CD4-positive, alpha-beta memory T cell (primary cell): Measurements from ENCODE around the gene ACOX1. TPM values are rescaled to one million over a fixed set of nuclear protein-coding genes. Genes with fewer than 3 reads are reported as not detected.

Experiments used
- CTCF ChIA-PET: fragments of 350-600 bp; sonication (Branson Sonifier 250); formaldehyde crosslinking; loops from one replicate; lab custom pipeline; 2021; ENCODE audit warnings: inconsistent platforms; ENCODE audit not compliant: partially characterized antibody; lab: Charles Lee
- POLR2A ChIA-PET: fragments of 350-600 bp; sonication (Branson Sonifier 250); formaldehyde crosslinking; loops from one replicate; lab custom pipeline; 2021; ENCODE audit not compliant: partially characterized antibody; lab: Charles Lee
- DNase-seq, 5 donors: peaks; one replicate each; pipeline versions ENCODE4 v3.0.0 to v3.0.0-alpha.2; 2020 to 2022; ENCODE audit warnings: mixed read lengths in 1 of 5
- H3K27ac ChIP-seq: one replicate; pipeline ENCODE4 v1.7.0; 2013; ENCODE audit warnings: low read depth, low read length
- H3K27me3 ChIP-seq: 2 replicates; pipeline ENCODE4 v1.7.0; 2013; ENCODE audit warnings: mild to moderate bottlenecking, low read length, moderate library complexity; ENCODE audit not compliant: insufficient read depth
- H3K36me3 ChIP-seq: 2 replicates; pipeline ENCODE4 v1.7.0; 2013; ENCODE audit warnings: mild to moderate bottlenecking, low read length, moderate library complexity; ENCODE audit not compliant: insufficient read depth
- H3K4me1 ChIP-seq: 2 replicates; pipeline ENCODE4 v1.7.0; 2013; ENCODE audit warnings: mild to moderate bottlenecking, low read length, moderate library complexity; ENCODE audit not compliant: insufficient read depth
- H3K4me3 ChIP-seq, 2 donors: one replicate each; pipeline ENCODE4 v1.7.0; 2013; ENCODE audit warnings: low read length in 2 of 2, mild to moderate bottlenecking in 1 of 2
- H3K9me3 ChIP-seq, 2 donors: one replicate each; pipeline ENCODE4 v1.7.0; 2013; ENCODE audit warnings: low read length in 2 of 2, control low read depth in 1 of 2; ENCODE audit not compliant: control insufficient read depth in 1 of 2
- H3K27ac Mint-ChIP-seq, 7 donors: one replicate each; pipeline ENCODE4 v1.8.0; 2020 to 2021; ENCODE audit warnings: mixed read lengths in 7 of 7, mild to moderate bottlenecking in 6 of 7, inconsistent platforms in 3 of 7, moderate library complexity in 3 of 7
- H3K27me3 Mint-ChIP-seq, 2 donors: one replicate each; pipeline ENCODE4 v1.8.0; 2020 to 2021; ENCODE audit warnings: mixed read lengths in 2 of 2
- H3K36me3 Mint-ChIP-seq, 2 donors: one replicate each; pipeline ENCODE4 v1.8.0; 2020 to 2021; ENCODE audit warnings: mixed read lengths in 2 of 2, inconsistent platforms in 1 of 2, mild to moderate bottlenecking in 1 of 2
- H3K4me1 Mint-ChIP-seq, 4 donors: one replicate each; pipeline ENCODE4 v1.8.0; 2020 to 2021; ENCODE audit warnings: mixed read lengths in 4 of 4, mild to moderate bottlenecking in 1 of 4
- H3K4me3 Mint-ChIP-seq, 8 donors: one replicate each; pipeline ENCODE4 v1.8.0; 2020 to 2021; ENCODE audit warnings: mixed read lengths in 8 of 8, mild to moderate bottlenecking in 7 of 8, moderate library complexity in 6 of 8, inconsistent platforms in 3 of 8
- H3K9me3 Mint-ChIP-seq, 8 donors: one replicate each; pipeline ENCODE4 v1.8.0; 2020 to 2021; ENCODE audit warnings: mixed read lengths in 8 of 8, mild to moderate bottlenecking in 5 of 8, inconsistent platforms in 3 of 8, moderate library complexity in 1 of 8
- intact Hi-C: fragments of 100-400 bp; cut with micrococcal nuclease; formaldehyde crosslinking; loops from one replicate; pipeline ENCODE4 v1.15.1; 2023
- polyA plus RNA-seq, 2 donors: library from polyadenylated mRNA; unstranded; fragments of 300-500 nt; fragmentation: Illumina TruSeq; gene quantifications; one replicate each; pipeline ENCODE4 v1.2.3, GENCODE V29; 2021
- total RNA-seq, 2 experiments: library from RNA; stranded (reverse); gene quantifications; one replicate each; pipeline ENCODE4 v1.2.3, GENCODE V29; 2021

Gene ACOX1
- total RNA-seq: 10 to 100 TPM; 30.4 to 31.7 TPM
- polyA plus RNA-seq: 10 to 100 TPM; 10.2 to 14.4 TPM

GRCh38 chr17:75978938-75979704, at the start of gene ACOX1, which contains the start of gene TEN1:
Gene ACOX1, minus strand, starts transcription at chr17:75979166. Its CDS starts 93 bp downstream, at chr17:75979073.
Gene TEN1, plus strand, starts transcription at chr17:75979240. Its CDS starts 6,953 bp downstream, at chr17:75986193.
- intact Hi-C loops: loop anchor here (1.0 to 2.0 kb wide), 4 partner anchors 38 to 194 kb away; partner anchors contain the start of genes FBF1, UNK and WBP2

GRCh38 chr17:76027159-76027839, 48.3 kb upstream of the ACOX1 start, which contains the start of gene EVPL:
Gene EVPL, minus strand, starts transcription at chr17:76027306. Its CDS starts 108 bp downstream, at chr17:76027198.
- H3K36me3 Mint-ChIP-seq: no peaks in the 10 kb centered on the region
- no peaks in the 10 kb centered on the region for H3K9me3 Mint-ChIP-seq
- Histone ChIP-seq H3K4me3 (no peak within 1 kb of the TSS), H3K27ac (no peak within 1 kb of the TSS), H3K36me3 (no peaks in the 10 kb centered on the region), H3K27me3 (no peaks in the 10 kb centered on the region), H3K4me1 (peaks cover 12% of the 10 kb centered on the region), H3K9me3 (no peaks in the 10 kb centered on the region)
- peaks cover 7 to 14% (median 9%) of the 10 kb centered on the region in 4 donors for H3K4me1 Mint-ChIP-seq
- ChIA-PET CTCF (interaction anchor here (1.2 kb wide), 1 partner anchor 13 kb away, joined by 4 read pairs; no protein-coding TSS in a partner anchor), POLR2A (no interaction called here)
- no peak within 1 kb of the TSS for H3K4me3 Mint-ChIP-seq
- H3K27ac Mint-ChIP-seq: no peak within 1 kb of the TSS
- DNase-seq: no peak
- intact Hi-C loops: no loop called here
- H3K27me3 Mint-ChIP-seq: no peaks in the 10 kb centered on the region

More at GRCh38 chr17:75978938-75979704, at the start of gene ACOX1, which contains the start of gene TEN1:
- H3K27ac ChIP-seq: peak within 1 kb of the TSS; percentile 79
- ChIA-PET CTCF (interaction anchor here (0.9 kb wide), 1 partner anchor 10 kb away, joined by 3 read pairs; no protein-coding TSS in a partner anchor), POLR2A (interaction anchor here (0.6 to 2.0 kb wide), 16 partner anchors 13 to 1979 kb away, joined by 3 to 14 read pairs (median 4); partner anchors contain the start of genes MRPL38, TRIM65 and WBP2)
- H3K4me3 ChIP-seq: peak within 1 kb of the TSS; percentile 61 to 88
- Mint-ChIP-seq H3K4me1 (peaks cover 18 to 57% (median 34%) of the 10 kb centered on the region in 4 donors), H3K27me3 (no peaks in the 10 kb centered on the region), H3K4me3 (peak within 1 kb of the TSS; percentile 93 to 99 (median 96)), H3K9me3 (no peaks in the 10 kb centered on the region), H3K27ac (peak within 1 kb of the TSS; percentile 99 to 100 (median 99)), H3K36me3 (peaks cover 0 to 18% of the 10 kb centered on the region in 2 donors)
- DNase-seq: peak; percentile 93 to 97 (median 95)
- H3K4me1 ChIP-seq: peaks cover 30% of the 10 kb centered on the region
- no peaks in the 10 kb centered on the region for H3K36me3 ChIP-seq
- no peaks in the 10 kb centered on the region for H3K9me3 ChIP-seq
- no peaks in the 10 kb centered on the region for H3K27me3 ChIP-seq

DNA sequence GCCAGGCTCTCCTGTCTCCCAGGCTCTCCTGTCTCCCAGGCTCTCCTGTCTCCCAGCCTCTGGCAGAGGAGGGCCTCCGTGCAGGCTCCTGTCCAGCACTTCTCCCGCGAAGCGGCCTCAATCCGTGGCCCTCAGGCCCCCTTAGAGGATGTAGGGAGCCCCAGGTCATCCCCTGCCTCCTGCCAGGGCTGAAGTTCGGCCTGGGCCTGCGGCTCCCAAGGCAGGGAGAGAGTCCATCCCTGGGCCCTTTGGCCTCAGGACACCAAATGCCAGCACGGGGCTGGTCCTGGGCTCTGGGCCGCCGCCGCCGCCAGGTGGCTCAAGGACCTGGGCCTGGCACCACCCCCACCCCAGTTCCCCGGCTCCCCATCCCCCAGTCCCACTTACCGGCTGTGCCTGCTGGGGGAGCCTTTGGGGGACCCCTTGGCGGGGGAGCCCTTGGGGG, 47.8 kb upstream of the ACOX1 start:
- H3K27ac ChIP-seq: no peak overlapping the region
- no peaks in the 10 kb centered on the region for H3K27me3 ChIP-seq
- H3K36me3 Mint-ChIP-seq: no peaks in the 10 kb centered on the region
- no peaks in the 10 kb centered on the region for H3K9me3 ChIP-seq
- DNase-seq: no peak
- H3K9me3 Mint-ChIP-seq: no peaks in the 10 kb centered on the region
- no peak overlapping the region for H3K4me3 Mint-ChIP-seq
- ChIA-PET CTCF (interaction anchor here (1.2 to 1.3 kb wide), 2 partner anchors 13 kb away, joined by 4 to 5 read pairs; no protein-coding TSS in a partner anchor), POLR2A (no interaction called here)
- no peaks in the 10 kb centered on the region for H3K36me3 ChIP-seq
- no peaks in the 10 kb centered on the region for H3K27me3 Mint-ChIP-seq
- H3K27ac Mint-ChIP-seq: no peak overlapping the region
- intact Hi-C loops: no loop called here
- peaks cover 7 to 14% (median 9%) of the 10 kb centered on the region in 4 donors for H3K4me1 Mint-ChIP-seq
- H3K4me1 ChIP-seq: peaks cover 12% of the 10 kb centered on the region
- no peak overlapping the region for H3K4me3 ChIP-seq

DNA sequence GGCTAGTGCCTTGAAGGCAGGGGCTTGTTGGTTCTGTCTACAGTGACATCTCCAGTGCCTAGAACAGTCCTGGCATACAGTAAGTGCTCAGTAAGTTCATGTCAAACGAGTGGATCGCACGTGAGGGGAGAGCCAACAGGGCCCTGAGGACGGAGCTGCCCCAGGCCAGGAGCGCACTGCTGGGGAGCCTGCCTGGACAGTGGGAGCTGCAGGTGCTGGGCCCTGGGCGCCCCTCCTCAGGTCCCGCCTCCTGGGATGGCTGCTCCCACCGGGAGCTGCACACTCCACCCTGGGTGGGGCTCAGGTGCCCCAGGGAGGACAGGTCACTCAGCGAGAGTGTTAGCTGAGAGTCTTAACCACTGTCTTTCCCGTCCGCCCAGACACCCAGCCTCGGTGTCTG, 46.3 kb upstream of the ACOX1 start:
- H3K9me3 ChIP-seq: no peaks in the 10 kb centered on the region
- POLR2A ChIA-PET: no interaction called here
- Mint-ChIP-seq H3K27me3 (no peaks in the 10 kb centered on the region), H3K9me3 (no peaks in the 10 kb centered on the region), H3K36me3 (no peaks in the 10 kb centered on the region), H3K4me3 (no peak overlapping the region), H3K27ac (no peak overlapping the region), H3K4me1 (peaks cover 7 to 14% (median 9%) of the 10 kb centered on the region in 4 donors)
- DNase-seq: no peak
- no peaks in the 10 kb centered on the region for H3K36me3 ChIP-seq
- no peaks in the 10 kb centered on the region for H3K27me3 ChIP-seq
- intact Hi-C loops: no loop called here
- peaks cover 12% of the 10 kb centered on the region for H3K4me1 ChIP-seq
- H3K27ac ChIP-seq: no peak overlapping the region
- CTCF ChIA-PET: interaction anchor here (1.3 kb wide), 1 partner anchor 11 kb away, joined by 5 read pairs; no protein-coding TSS in a partner anchor
- no peak overlapping the region for H3K4me3 ChIP-seq

DNA sequence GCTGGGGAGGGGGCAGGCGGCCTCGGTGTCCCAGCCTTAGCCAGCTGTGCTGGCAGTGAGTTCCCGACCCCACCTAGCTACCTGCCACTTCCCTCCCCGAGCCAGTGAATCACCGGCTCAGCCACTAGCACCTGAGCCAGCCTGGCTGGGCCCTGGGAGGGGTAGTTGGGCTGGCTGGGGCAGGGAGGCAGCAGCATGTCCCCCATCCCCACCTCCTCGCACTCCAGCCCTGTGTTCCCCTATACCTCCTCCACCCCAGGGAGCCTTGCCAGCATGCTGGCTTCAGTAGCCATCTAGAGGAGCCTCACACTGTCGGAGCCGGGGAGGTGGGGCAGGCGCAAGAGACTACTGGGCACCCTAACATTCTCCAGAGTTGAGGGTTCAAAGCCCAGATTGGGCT, 45.4 kb upstream of the ACOX1 start:
- POLR2A ChIA-PET: no interaction called here
- peaks cover under 1 to 6% (median 3%) of the 10 kb centered on the region in 4 donors for H3K4me1 Mint-ChIP-seq

GRCh38 chr17:76023900-76024237, 44.9 kb upstream of the ACOX1 start:
- no peak overlapping the region for H3K27ac ChIP-seq
- H3K27me3 Mint-ChIP-seq: no peaks in the 10 kb centered on the region
- DNase-seq: no peak
- H3K27me3 ChIP-seq: no peaks in the 10 kb centered on the region
- H3K27ac Mint-ChIP-seq: no peak overlapping the region
- no peaks in the 10 kb centered on the region for H3K36me3 Mint-ChIP-seq
- H3K4me3 Mint-ChIP-seq: no peak overlapping the region
- no peaks in the 10 kb centered on the region for H3K9me3 Mint-ChIP-seq
- H3K4me1 ChIP-seq: no peaks in the 10 kb centered on the region
- POLR2A ChIA-PET: no interaction called here
- H3K9me3 ChIP-seq: no peaks in the 10 kb centered on the region
- peaks cover 0 to 1% (median 0%) of the 10 kb centered on the region in 4 donors for H3K4me1 Mint-ChIP-seq
- H3K36me3 ChIP-seq: no peaks in the 10 kb centered on the region
- CTCF ChIA-PET: interaction anchor here (2.4 kb wide), 1 partner anchor 9 kb away, joined by 12 read pairs; no protein-coding TSS in a partner anchor
- intact Hi-C loops: no loop called here
- H3K4me3 ChIP-seq: no peak overlapping the region

More for the DNA sequence above, 45.4 kb upstream of the ACOX1 start:
- H3K36me3 ChIP-seq: no peaks in the 10 kb centered on the region
- Mint-ChIP-seq H3K4me3 (no peak overlapping the region), H3K27me3 (no peaks in the 10 kb centered on the region), H3K36me3 (no peaks in the 10 kb centered on the region), H3K9me3 (no peaks in the 10 kb centered on the region), H3K27ac (no peak overlapping the region)
- no peak for DNase-seq
- CTCF ChIA-PET: interaction anchor here (2.4 kb wide), 1 partner anchor 10 kb away, joined by 12 read pairs; no protein-coding TSS in a partner anchor
- intact Hi-C loops: no loop called here
- no peaks in the 10 kb centered on the region for H3K27me3 ChIP-seq
- H3K9me3 ChIP-seq: no peaks in the 10 kb centered on the region
- H3K4me1 ChIP-seq: peaks cover 3% of the 10 kb centered on the region
- no peak overlapping the region for H3K4me3 ChIP-seq
- H3K27ac ChIP-seq: no peak overlapping the region
